COLO668 (cell line): ENCODE results near the gene NEGR1.

ENCODE experiments used
- DNase-seq: peaks from one replicate; lab custom pipeline; 2025; ENCODE audit not compliant: unreplicated experiment; lab: John Stamatoyannopoulos, UW

NEGR1 gene

DNA sequence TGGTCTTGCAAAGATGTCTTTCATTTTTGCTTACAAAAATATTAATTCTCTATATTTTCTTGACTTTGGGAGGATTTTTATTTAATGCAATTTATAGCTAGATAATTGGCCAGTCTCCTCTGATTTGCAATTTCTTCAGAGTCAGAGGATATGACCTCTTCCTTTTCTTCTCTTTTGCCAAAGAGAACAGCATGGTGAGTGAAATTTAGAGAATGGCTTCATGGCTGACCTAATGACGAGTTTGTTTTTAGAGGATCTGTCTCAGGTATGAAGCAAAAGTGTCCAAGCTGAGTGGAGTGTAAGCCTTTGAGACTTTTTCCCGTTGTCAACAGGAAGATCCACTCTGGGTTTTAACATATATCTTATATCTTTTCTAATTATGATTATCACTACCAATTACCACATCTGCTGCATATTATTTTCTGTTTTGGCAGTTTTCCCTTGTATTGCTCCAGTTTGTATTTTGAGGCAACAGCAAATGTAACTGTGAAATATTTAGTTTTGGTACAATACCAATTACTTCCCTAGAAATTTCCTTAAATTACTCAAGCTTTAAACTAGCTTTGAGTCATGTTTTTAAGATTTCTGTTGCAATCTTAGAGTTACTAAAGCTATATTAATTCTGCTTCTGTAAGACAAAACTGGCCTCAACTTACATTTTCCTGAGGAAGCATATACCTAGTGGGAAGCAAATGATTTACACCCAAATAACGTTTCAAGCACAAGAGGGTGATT is 868.7 kb downstream of the NEGR1 start:
- DNase-seq: no peak

DNA sequence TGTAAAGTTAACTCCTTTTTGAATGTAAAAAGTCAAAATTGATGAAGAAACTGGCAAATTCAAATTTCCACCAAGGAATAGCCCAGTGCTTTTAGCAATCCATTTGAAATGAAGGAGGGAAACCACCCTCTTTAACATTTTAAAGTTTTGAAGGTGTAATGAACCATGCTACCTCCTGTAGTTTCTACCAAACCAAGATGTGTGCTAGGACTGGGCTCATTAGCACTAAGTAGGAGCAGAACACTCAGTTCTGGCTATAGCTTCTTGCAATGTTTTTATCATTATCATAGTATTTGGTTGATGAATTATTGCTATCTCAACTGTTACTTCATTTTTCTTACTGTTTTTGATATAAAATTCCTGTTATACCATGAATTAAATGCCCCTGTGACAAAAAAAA is 882.3 kb downstream of the NEGR1 start:
- no peak for DNase-seq

- no peak for DNase-seq
Observed at GRCh38 chr1:71399594-71399993, 882.7 kb downstream of the NEGR1 start.

DNA sequence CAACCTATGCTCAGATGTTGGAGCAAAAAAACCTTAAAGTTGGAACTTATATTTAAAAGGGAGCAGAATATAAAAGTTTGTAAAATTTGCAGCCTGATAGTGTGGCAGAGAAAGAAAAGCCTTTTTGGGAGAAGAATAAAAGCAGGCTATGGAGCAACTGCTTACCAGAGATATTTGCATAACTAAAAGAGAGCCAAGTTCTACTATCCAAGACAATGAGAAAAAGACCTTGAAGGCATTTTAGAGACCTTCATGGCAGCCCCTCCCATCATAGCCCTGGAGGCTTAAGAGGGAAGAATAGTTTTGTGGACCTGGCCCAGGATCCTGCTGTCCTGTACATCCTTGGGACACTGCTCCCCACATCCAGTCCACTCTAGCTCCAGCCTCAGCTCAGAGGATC is 889.0 kb downstream of the NEGR1 start:
- DNase-seq: no peak

DNA sequence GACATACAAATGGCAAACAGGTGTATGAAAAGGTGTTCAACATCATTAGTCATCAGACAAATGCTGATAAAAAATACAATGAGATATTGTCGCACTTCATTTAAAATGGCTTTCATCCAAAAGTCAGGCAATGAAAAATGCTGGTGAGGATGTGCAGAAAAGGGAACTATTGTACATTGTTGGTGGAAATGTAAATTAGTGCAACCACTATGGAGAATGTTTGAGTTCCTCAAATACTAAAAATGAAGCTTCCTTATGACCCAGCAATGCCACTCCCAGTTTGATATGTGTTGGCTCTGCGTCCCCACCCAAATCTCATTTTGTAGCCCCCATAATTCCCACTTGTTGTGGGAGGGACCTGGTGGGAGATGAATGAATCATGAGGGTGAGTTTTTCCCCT is 891.8 kb downstream of the NEGR1 start:
- no peak for DNase-seq

DNA sequence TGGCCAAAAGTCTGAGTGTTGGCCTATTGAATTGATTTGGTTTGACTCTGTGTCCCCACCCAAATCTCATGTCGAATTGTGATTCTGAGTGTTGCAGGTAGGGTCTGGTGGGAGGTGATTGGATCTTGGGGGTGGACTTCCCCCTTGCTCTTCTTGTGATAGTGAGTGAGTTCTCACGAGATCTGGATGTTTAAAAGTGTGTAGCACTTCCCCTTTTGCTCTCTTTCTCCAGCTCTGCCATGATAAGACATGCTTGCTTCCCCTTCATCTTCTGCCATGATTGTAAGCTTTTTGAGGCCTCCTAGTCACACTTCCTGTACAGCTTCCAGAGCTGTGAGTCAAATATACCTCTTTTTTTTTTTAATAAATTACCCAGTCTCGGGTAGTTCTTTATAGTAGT is 904.5 kb downstream of the NEGR1 start:
- no peak for DNase-seq

DNA sequence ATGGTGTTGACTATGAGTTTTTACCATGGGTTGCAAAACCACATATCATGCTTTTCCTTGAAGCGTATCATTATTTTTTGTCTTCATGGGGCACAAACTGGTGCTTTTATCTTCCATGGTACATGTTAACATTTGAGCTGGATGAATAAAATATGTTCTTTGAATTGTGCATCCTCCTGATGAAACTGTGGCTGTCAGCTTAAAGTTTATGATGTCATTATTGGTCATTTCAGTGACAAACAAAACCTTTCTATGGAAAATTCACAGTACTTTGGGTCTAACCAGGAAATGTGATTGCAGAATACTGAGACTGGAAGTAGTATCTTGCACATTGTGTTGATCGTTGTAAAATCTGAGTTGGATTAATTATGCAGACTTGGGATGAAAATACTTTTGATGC is 909.8 kb downstream of the NEGR1 start:
- no peak for DNase-seq

- no peak for DNase-seq
Observed at GRCh38 chr1:71371581-71371980, 910.8 kb downstream of the NEGR1 start.

DNA sequence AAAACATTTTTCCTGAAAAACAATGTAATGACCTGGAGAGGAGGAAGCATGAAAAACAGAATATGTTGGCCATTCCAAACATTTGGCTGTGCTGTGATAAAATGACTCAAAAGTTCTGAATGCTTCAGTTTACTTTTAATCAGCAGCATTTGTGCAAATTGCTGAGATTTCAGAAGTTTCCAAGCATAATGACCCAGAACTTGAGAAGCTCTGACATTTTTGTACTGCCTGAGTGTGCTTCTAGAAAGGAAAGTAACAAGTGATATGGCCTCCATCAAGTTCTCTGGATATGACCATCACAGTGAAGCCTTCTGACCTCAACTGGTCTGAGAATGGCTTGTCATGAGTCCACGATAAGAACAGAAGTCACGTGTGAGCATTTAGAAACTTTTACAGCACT is 918.1 kb downstream of the NEGR1 start:
- no peak for DNase-seq

DNA sequence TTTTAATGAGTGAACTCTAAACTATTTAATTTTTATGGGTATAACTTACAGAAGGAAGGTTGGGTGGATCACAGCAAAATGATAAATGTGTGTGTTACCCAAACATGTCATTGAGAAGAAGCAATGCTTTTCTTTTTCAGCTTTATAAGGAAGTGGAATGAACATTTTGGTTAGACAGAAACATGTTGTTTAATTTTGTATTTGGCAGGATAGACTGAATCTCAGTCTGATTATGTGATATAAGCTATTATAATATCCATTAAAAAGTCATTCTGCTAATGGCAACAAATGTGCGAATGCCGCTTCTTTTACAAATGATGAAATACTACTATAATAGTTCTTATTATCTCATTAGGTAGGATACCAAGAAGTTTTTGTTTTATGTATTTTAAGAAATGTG is 919.6 kb downstream of the NEGR1 start:
- no peak for DNase-seq

GRCh38 chr1:71362076-71362475 is 920.3 kb downstream of the NEGR1 start:
- DNase-seq: no peak

DNA sequence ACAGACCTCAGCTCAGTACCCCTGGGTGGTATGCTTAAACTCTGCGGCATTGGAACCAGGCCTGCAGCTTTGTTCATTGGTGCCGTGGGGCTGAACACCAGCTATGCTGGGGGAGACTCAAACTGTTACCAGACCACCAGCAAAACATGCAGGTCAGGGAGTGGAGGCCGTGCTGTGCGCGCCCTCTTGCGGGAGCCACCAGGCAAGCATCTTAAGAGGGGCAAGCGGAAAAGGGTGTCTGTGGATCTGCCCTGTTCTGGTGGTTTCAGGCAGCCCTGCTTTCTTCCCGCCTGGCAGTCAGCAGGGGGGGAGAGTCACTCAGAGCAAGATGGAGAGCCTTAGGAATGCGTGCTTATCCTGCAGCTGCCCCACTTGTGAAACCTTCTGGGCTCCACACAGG is 924.6 kb downstream of the NEGR1 start:
- DNase-seq: no peak

DNA sequence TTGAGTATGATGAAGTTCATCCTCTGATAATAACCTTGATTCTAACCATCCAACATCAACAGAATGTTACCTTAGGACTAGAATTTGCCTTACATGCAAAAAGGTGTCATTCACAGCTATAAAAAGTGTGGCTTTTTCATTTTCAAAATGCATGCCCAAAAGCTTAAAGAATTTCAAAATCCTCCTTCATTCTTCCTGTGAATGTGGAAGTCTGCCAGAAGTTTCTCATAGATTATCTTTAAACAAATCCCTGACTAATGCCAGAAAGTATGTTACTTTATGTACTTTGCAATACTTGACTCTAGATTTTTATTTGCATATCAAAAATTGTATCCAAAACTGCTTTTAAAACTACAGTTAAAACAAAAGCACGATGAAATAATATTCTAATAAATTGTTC is 930.9 kb downstream of the NEGR1 start:
- DNase-seq: no peak

- DNase-seq: no peak
Observed at GRCh38 chr1:71350805-71351204, 931.5 kb downstream of the NEGR1 start.

DNA sequence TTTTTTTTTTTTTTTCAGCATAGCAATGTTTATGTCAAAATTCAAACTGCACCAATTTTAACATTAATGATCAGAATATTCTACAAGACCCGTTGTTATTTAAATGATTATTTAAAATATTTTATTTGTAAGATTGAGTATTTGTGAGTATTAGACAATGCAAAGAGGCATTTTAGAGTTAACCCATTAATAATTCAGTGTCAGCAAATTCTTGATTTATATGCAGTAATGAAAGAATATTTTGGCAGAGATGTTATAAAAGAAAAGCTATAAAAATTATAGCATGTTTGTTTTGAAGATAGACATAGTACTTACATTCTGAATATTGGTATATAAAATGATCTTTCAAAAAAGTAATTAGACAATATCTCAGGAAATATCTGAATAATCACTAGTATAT is 932.0 kb downstream of the NEGR1 start:
- no peak for DNase-seq
